GM18520 (cell line): Measurements from ENCODE around the gene ANO7.

Experiments used
- ATAC-seq: cut with Tn5 transposase; IDR thresholded peaks from one replicate; pipeline ENCODE4 v1.9.1; 2021; ENCODE audit not compliant: unreplicated experiment

The ANO7 gene

GRCh38 chr2:241207641-241208040 is 19.2 kb downstream of the ANO7 start:
- no peak for ATAC-seq

- ATAC-seq = no peak
Observed at GRCh38 chr2:241208058-241208457, 19.6 kb downstream of the ANO7 start.

GRCh38 chr2:241209271-241209670 is 20.8 kb downstream of the ANO7 start:
- ATAC-seq = no peak

GRCh38 chr2:241211276-241211675 is 22.8 kb downstream of the ANO7 start:
- no peak for ATAC-seq

- ATAC-seq = no peak
Observed at GRCh38 chr2:241213041-241213440, 24.6 kb downstream of the ANO7 start.

GRCh38 chr2:241213567-241213966 is 25.1 kb downstream of the ANO7 start:
- ATAC-seq = no peak

- ATAC-seq = no peak
Observed at GRCh38 chr2:241214209-241214608, 25.7 kb downstream of the ANO7 start.

- no peak for ATAC-seq
Observed at GRCh38 chr2:241214766-241215165, 26.3 kb downstream of the ANO7 start.

GRCh38 chr2:241215421-241215820 is 26.9 kb downstream of the ANO7 start:
- no peak for ATAC-seq

GRCh38 chr2:241216211-241216761 is 27.8 kb downstream of the ANO7 start:
- ATAC-seq = no peak

- ATAC-seq = no peak
Observed at GRCh38 chr2:241217320-241218031, 29.0 kb downstream of the ANO7 start.

GRCh38 chr2:241218131-241219029 is 29.9 kb downstream of the ANO7 start:
- no peak for ATAC-seq

- no peak for ATAC-seq
Observed at GRCh38 chr2:241219030-241219382, 30.5 kb downstream of the ANO7 start.

GRCh38 chr2:241219856-241220356 is 31.4 kb downstream of the ANO7 start:
- ATAC-seq = no peak

- no peak for ATAC-seq
Observed at GRCh38 chr2:241223211-241224017, 34.9 kb downstream of the ANO7 start.

GRCh38 chr2:241224018-241224850 is 35.8 kb downstream of the ANO7 start:
- ATAC-seq = no peak

GRCh38 chr2:241224851-241225438 is 36.5 kb downstream of the ANO7 start:
- no peak for ATAC-seq

- ATAC-seq = no peak
Observed at GRCh38 chr2:241225545-241225944, 37.1 kb downstream of the ANO7 start.

- no peak for ATAC-seq
Observed at GRCh38 chr2:241225983-241226382, 37.5 kb downstream of the ANO7 start.
